ENCODE data around the gene ARMCX4. TPM values are rescaled to one million over a fixed set of nuclear protein-coding genes. Genes with fewer than 3 reads are reported as not detected.

ARMCX4 gene
- total and polyA plus RNA-seq, 2 of the 8 experiments (the other 6 are each of a cell fraction or from before 2014, with no cell fraction given) = 3.7 to 14.5 TPM

DNA sequence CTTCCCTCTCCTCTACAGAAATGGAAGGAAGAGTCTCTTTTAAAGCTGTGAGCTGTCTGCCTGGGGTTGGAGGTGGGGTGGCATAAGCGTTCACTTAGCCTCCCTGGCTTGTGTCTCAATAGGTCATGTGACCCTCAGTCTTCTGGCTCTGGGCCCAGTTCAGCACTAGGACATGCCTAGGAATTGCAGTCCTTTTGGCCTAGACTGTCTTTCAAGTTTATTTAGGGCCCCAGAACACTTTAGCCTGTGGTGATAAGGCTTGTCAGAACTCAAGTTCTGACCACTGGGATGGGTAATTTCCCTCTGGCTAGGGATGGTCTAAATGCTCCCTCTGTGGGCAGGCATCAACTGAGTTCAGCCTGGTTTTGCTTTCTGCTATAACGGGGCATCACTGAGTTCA lies 34.3 kb upstream of the ARMCX4 start (continued):
- TF ChIP-seq, protein P1, sequence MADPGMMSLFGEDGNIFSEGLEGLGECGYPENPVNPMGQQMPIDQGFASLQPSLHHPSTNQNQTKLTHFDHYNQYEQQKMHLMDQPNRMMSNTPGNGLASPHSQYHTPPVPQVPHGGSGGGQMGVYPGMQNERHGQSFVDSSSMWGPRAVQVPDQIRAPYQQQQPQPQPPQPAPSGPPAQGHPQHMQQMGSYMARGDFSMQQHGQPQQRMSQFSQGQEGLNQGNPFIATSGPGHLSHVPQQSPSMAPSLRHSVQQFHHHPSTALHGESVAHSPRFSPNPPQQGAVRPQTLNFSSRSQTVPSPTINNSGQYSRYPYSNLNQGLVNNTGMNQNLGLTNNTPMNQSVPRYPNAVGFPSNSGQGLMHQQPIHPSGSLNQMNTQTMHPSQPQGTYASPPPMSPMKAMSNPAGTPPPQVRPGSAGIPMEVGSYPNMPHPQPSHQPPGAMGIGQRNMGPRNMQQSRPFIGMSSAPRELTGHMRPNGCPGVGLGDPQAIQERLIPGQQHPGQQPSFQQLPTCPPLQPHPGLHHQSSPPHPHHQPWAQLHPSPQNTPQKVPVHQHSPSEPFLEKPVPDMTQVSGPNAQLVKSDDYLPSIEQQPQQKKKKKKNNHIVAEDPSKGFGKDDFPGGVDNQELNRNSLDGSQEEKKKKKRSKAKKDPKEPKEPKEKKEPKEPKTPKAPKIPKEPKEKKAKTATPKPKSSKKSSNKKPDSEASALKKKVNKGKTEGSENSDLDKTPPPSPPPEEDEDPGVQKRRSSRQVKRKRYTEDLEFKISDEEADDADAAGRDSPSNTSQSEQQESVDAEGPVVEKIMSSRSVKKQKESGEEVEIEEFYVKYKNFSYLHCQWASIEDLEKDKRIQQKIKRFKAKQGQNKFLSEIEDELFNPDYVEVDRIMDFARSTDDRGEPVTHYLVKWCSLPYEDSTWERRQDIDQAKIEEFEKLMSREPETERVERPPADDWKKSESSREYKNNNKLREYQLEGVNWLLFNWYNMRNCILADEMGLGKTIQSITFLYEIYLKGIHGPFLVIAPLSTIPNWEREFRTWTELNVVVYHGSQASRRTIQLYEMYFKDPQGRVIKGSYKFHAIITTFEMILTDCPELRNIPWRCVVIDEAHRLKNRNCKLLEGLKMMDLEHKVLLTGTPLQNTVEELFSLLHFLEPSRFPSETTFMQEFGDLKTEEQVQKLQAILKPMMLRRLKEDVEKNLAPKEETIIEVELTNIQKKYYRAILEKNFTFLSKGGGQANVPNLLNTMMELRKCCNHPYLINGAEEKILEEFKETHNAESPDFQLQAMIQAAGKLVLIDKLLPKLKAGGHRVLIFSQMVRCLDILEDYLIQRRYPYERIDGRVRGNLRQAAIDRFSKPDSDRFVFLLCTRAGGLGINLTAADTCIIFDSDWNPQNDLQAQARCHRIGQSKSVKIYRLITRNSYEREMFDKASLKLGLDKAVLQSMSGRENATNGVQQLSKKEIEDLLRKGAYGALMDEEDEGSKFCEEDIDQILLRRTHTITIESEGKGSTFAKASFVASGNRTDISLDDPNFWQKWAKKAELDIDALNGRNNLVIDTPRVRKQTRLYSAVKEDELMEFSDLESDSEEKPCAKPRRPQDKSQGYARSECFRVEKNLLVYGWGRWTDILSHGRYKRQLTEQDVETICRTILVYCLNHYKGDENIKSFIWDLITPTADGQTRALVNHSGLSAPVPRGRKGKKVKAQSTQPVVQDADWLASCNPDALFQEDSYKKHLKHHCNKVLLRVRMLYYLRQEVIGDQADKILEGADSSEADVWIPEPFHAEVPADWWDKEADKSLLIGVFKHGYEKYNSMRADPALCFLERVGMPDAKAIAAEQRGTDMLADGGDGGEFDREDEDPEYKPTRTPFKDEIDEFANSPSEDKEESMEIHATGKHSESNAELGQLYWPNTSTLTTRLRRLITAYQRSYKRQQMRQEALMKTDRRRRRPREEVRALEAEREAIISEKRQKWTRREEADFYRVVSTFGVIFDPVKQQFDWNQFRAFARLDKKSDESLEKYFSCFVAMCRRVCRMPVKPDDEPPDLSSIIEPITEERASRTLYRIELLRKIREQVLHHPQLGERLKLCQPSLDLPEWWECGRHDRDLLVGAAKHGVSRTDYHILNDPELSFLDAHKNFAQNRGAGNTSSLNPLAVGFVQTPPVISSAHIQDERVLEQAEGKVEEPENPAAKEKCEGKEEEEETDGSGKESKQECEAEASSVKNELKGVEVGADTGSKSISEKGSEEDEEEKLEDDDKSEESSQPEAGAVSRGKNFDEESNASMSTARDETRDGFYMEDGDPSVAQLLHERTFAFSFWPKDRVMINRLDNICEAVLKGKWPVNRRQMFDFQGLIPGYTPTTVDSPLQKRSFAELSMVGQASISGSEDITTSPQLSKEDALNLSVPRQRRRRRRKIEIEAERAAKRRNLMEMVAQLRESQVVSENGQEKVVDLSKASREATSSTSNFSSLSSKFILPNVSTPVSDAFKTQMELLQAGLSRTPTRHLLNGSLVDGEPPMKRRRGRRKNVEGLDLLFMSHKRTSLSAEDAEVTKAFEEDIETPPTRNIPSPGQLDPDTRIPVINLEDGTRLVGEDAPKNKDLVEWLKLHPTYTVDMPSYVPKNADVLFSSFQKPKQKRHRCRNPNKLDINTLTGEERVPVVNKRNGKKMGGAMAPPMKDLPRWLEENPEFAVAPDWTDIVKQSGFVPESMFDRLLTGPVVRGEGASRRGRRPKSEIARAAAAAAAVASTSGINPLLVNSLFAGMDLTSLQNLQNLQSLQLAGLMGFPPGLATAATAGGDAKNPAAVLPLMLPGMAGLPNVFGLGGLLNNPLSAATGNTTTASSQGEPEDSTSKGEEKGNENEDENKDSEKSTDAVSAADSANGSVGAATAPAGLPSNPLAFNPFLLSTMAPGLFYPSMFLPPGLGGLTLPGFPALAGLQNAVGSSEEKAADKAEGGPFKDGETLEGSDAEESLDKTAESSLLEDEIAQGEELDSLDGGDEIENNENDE (IDR thresholded peaks at IDR 0.05; ENCODE audit: insufficient replicate concordance, low read length) = no peak
- TF ChIP-seq TAF7 (optimal IDR thresholded peaks at IDR 0.05; ENCODE audit: borderline replicate concordance, low read depth, low read length) (no peak), E2F6 (IDR thresholded peaks at IDR 0.05) (no peak), EZH2 (IDR thresholded peaks at IDR 0.05; ENCODE audit: low read depth, low read length, severe bottlenecking) (no peak), GTF2F1 (IDR thresholded peaks at IDR 0.05; ENCODE audit: borderline replicate concordance, low read depth, low read length) (no peak), YY1 (IDR thresholded peaks at IDR 0.05; ENCODE audit: low read depth, low read length) (no peak), KDM1A (IDR thresholded peaks at IDR 0.05; ENCODE audit: borderline replicate concordance, low read length) (no peak), EGR1 (IDR thresholded peaks at IDR 0.05; ENCODE audit: borderline replicate concordance, low read depth, low read length) (no peak), RAD21 (IDR thresholded peaks at IDR 0.05 in 1 of 2, conservative IDR thresholded peaks at IDR 0.05 in 1 of 2; ENCODE audit: low read depth in 2 of 2, low read length in 2 of 2) (no peak)

Measured in H1 (cell line).